GM20431 (cell line): ENCODE results near the gene DNAJA3.

Experiments
- in situ Hi-C: fragments of 300-500 bp; cut with MseI, MboI; formaldehyde crosslinking; loops from one replicate; pipeline ENCODE4 v1.15.0; 2020; ENCODE audit warnings: low sequenced_read_pairs; ENCODE audit not compliant: unreplicated experiment

The DNAJA3 gene

DNA sequence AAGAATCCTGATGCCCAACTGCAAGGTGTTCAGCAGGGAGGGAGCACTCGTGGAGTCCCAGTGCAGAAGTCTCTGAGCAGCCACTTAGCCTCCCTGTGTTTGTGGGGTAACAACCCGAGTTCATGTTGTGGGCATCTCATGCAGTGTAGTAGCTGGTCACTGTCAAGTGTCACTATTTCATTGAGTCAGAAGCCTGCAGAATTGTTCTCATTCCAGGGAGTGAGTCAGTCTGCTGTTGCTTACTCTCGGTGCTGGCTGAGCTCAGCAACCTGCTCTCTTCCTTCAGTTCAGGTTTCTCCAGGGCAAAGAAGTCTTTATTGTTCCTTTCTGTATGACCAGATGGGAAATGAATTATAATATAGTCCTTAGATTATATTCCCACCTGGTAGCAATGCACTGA lies 74.6 kb downstream of the DNAJA3 start:
- in situ Hi-C loops: no loop called here

DNA sequence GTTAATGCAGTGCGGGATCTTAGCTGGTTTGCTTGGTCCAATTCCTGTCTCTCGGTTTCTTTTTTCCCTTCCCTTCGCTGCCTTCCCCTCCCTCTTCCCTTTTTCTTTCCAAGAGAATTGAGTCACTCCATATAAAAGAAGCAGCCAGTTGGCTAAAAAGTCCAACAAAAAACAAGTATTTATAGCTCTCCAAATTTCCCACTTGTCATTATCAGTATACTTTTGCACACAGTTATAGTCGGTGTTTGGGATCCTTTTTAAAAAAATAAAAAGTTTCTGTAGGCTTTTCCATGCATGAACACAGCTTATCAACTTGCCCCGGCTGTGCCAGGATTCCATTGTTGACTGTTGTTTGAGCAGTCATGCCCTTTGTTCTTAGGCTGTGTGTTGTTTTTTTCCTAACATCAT lies 75.4 kb downstream of the DNAJA3 start:
- in situ Hi-C loops: no loop called here

DNA sequence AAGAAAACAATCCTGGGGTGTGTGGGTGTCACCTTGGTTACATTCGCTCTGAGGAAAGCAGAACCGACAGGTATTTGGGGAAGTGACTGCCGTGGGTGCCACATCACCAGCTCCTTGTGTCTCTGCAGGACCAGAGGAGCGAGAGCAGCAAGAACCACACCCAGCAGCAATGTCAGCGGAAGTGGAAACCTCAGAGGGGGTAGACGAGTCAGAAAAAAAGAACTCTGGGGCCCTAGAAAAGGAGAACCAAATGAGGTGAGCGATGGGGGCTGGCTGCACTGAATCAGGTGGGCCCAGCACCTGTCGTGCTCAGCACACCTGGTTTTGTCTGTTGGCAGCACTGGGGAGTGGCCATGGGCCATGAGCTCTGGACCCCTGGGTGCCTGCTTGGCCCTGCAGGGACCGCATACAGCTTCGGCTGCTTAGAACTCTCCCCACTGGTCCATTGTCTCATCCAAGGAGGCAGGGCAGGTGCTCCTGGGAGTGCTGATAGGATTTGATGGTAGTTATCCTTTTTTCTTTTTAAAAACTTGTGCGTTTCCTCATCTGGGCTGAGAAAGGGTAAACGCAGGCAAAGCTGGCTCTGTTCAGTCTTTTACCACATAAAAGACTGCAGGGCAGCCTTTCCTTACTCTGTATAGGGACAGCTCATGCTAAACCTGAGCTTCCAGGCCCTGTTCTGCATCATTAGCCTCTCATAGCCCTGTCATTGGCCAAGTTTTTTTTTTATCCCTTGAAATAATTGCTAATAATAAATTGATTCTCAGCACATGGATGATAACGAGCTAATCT lies 79.9 kb downstream of the DNAJA3 start:
- in situ Hi-C loops: no loop called here
